CD14-positive monocyte (primary cell): Measurements from ENCODE around the gene GPN1. TPM values are rescaled to one million over a fixed set of nuclear protein-coding genes. Genes with fewer than 3 reads are reported as not detected.

ENCODE experiments used
- DNase-seq, 3 donors: peaks; one replicate each; pipeline ENCODE4 v3.0.0-alpha.2; 2011 to 2022
- H2AFZ ChIP-seq: 2 replicates; pipeline ENCODE4 v1.6.0; 2012; ENCODE audit warnings: mild to moderate bottlenecking, low read depth, low read length, inconsistent platforms; ENCODE audit not compliant: insufficient read depth, poor library complexity, severe bottlenecking
- H3K27ac ChIP-seq, 2 donors: 1 replicate in 1 of 2; 2 replicates in 1 of 2; pipeline ENCODE4 v1.5.1; 2012 to 2013; ENCODE audit warnings: low read length in 2 of 2, control low read depth in 1 of 2, inconsistent platforms in 1 of 2, low read depth in 1 of 2, mild to moderate bottlenecking in 1 of 2
- H3K27me3 ChIP-seq, 2 donors: one replicate each; pipeline versions ENCODE4 v1.6.0 to v1.6.1; 2011 to 2013; ENCODE audit warnings: low read length in 2 of 2; ENCODE audit not compliant: control insufficient read depth in 2 of 2, insufficient read depth in 2 of 2
- H3K36me3 ChIP-seq, 2 donors: replicated peaks in 1 of 2; 1 replicate in 1 of 2; 2 replicates in 1 of 2; pipeline versions ENCODE4 v1.5.1 to v1.6.1; 2012 to 2013; ENCODE audit warnings: low read length in 2 of 2, control low read depth in 1 of 2, inconsistent platforms in 1 of 2, mild to moderate bottlenecking in 1 of 2; ENCODE audit not compliant: insufficient read depth in 2 of 2, control insufficient read depth in 1 of 2
- H3K4me1 ChIP-seq, 2 donors: 1 replicate in 1 of 2; 2 replicates in 1 of 2; pipeline versions ENCODE4 v1.5.1 to v1.6.1; 2012 to 2013; ENCODE audit warnings: low read length in 2 of 2, control low read depth in 1 of 2, inconsistent platforms in 1 of 2, mild to moderate bottlenecking in 1 of 2, moderate library complexity in 1 of 2; ENCODE audit not compliant: insufficient read depth in 2 of 2, control insufficient read depth in 1 of 2
- H3K4me2 ChIP-seq: replicated peaks from 2 replicates; pipeline ENCODE3; 2012; ENCODE audit warnings: low read length, moderate library complexity, mild to moderate bottlenecking; ENCODE audit not compliant: poor library complexity, severe bottlenecking; ENCODE audit errors: extremely low read depth
- H3K4me3 ChIP-seq, 3 experiments: fragments of 200-600 bp in 1 of 3; sonication (generic) in 1 of 3; replicated peaks in 1 of 3; 1 replicate in 2 of 3; 2 replicates in 1 of 3; pipeline ENCODE4 v1.5.1; 2011 to 2013; ENCODE audit warnings: low read length in 3 of 3, mild to moderate bottlenecking in 3 of 3, control low read depth in 2 of 3, low read depth in 2 of 3, inconsistent platforms in 1 of 3, moderate library complexity in 1 of 3
- H3K79me2 ChIP-seq: 2 replicates; pipeline ENCODE4 v1.6.0; 2012; ENCODE audit warnings: mild to moderate bottlenecking, control low read depth, inconsistent platforms, low read length, moderate library complexity; ENCODE audit not compliant: insufficient read depth
- H3K9ac ChIP-seq: 2 replicates; pipeline ENCODE4 v1.6.0; 2017; ENCODE audit warnings: low read length, mild to moderate bottlenecking; ENCODE audit not compliant: insufficient read depth, poor library complexity, severe bottlenecking
- H3K9me3 ChIP-seq, 2 donors: replicated peaks in 1 of 2; 1 replicate in 1 of 2; 2 replicates in 1 of 2; pipeline versions ENCODE4 v1.5.1 to v1.6.1; 2012 to 2013; ENCODE audit warnings: low read length in 2 of 2, control low read depth in 1 of 2; ENCODE audit not compliant: control insufficient read depth in 1 of 2, insufficient read depth in 1 of 2
- H4K20me1 ChIP-seq: 2 replicates; pipeline ENCODE4 v1.6.0; 2012; ENCODE audit warnings: mild to moderate bottlenecking, low read length, control low read depth, moderate library complexity; ENCODE audit not compliant: insufficient read depth
- H3K27ac Mint-ChIP-seq, 7 donors: one replicate each; pipeline ENCODE4 v1.8.0; 2020; ENCODE audit warnings: mild to moderate bottlenecking in 7 of 7, mixed read lengths in 7 of 7, moderate library complexity in 6 of 7, inconsistent platforms in 2 of 7
- H3K27me3 Mint-ChIP-seq, 3 donors: one replicate each; pipeline ENCODE4 v1.8.0; 2021 to 2022; ENCODE audit warnings: low read depth in 3 of 3, mild to moderate bottlenecking in 3 of 3, mixed read lengths in 3 of 3, moderate library complexity in 3 of 3, inconsistent platforms in 1 of 3
- H3K36me3 Mint-ChIP-seq, 2 donors: one replicate each; pipeline ENCODE4 v1.8.0; 2020; ENCODE audit warnings: mixed read lengths in 2 of 2, inconsistent platforms in 1 of 2, mild to moderate bottlenecking in 1 of 2
- H3K4me1 Mint-ChIP-seq: one replicate; pipeline ENCODE4 v1.8.0; 2020; ENCODE audit warnings: mild to moderate bottlenecking, mixed read lengths
- H3K4me3 Mint-ChIP-seq, 2 donors: one replicate each; pipeline ENCODE4 v1.8.0; 2020; ENCODE audit warnings: mild to moderate bottlenecking in 2 of 2, mixed read lengths in 2 of 2, moderate library complexity in 1 of 2
- H3K9me3 Mint-ChIP-seq, 7 donors: one replicate each; pipeline ENCODE4 v1.8.0; 2020 to 2022; ENCODE audit warnings: mixed read lengths in 7 of 7, mild to moderate bottlenecking in 6 of 7, moderate library complexity in 6 of 7, inconsistent platforms in 2 of 7
- WGBS: methylation state at CpG from one replicate; pipeline ENCODE4 v1.1.5; 2013; ENCODE audit warnings: missing lambda C conversion rate; ENCODE audit not compliant: insufficient coverage; 5-methylcytosine and 5-hydroxymethylcytosine counted together
- intact Hi-C, 2 donors: fragments of 100-400 bp; cut with micrococcal nuclease; formaldehyde crosslinking; loops; one replicate each; pipeline versions ENCODE4 v1.15.0 to v1.15.1; 2023
- polyA plus RNA-seq, 3 donors: library from polyadenylated mRNA; depleted of rRNA in 1 of 3; unstranded in 2 of 3; stranded (reverse) in 1 of 3; fragments of 300-500 nt in 2 of 3; fragments of >200 nt in 1 of 3; fragmentation: Illumina TruSeq in 2 of 3; gene quantifications; 1 replicate in 2 of 3; 2 replicates in 1 of 3; pipeline ENCODE4 v1.2.3, GENCODE V29; 2012 to 2021
- TF ChIP-seq, protein P1 (sequence below): fragments of 200-600 bp; IDR thresholded peaks from one replicate; pipeline ENCODE4 v1.8.0; 2022; ENCODE audit warnings: antibody characterized with exemption, mild to moderate bottlenecking

The GPN1 gene
- polyA plus RNA-seq, 3 donors: 16.1 to 49.8 (median 46.8) TPM

DNA sequence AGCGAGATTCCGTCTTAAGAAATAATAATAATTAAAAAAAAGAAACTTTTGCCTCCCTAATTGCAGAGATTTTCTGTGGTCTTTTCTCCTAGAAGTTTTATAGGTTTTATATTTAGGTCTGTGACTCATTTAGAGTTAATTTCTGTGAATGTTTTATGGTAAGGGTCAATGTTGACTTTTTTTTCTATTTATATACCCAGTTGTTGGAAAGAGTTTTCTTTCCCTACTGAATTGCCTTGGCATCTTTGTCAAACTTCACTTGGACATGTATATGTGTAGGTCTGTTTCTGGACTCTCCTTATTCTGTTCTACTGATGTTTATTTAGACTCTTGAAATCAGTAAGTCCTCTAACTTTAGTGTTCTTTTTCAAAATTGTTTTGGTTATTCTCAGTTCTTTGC, 40.5 kb upstream of the GPN1 start:
- H3K79me2 ChIP-seq: peaks cover 99% of the 10 kb centered on the region
- H3K9me3 Mint-ChIP-seq: peaks cover 17 to 23% (median 19%) of the 10 kb centered on the region in 7 donors
- no peak overlapping the region for H3K4me2 ChIP-seq
- peaks cover 29% of the 10 kb centered on the region for H3K4me1 Mint-ChIP-seq
- H3K27ac Mint-ChIP-seq: no peak overlapping the region
- H3K9ac ChIP-seq: no peak overlapping the region
- H4K20me1 ChIP-seq: peaks cover 31% of the 10 kb centered on the region
- H3K4me3 Mint-ChIP-seq: no peak overlapping the region
- WGBS: no CpG with 5 or more reads among the region's 2 CpGs
- peaks cover 0 to 26% of the 10 kb centered on the region in 2 donors for H3K9me3 ChIP-seq
- no peak overlapping the region for H3K4me3 ChIP-seq
- H3K27me3 Mint-ChIP-seq: no peaks in the 10 kb centered on the region
- H3K4me1 ChIP-seq: peaks cover 17 to 21% of the 10 kb centered on the region in 2 donors
- H3K36me3 ChIP-seq: peaks cover 0 to 16% of the 10 kb centered on the region in 2 donors
- intact Hi-C loops: loop anchor here (10.0 kb wide), 2 partner anchors 94 to 164 kb away; partner anchors contain the start of genes NRBP1 (in 2 of the 2), FNDC4 (in 1 of the 2) and GCKR (in 1 of the 2)
- no peak overlapping the region for H2AFZ ChIP-seq
- TF ChIP-seq, protein P1, sequence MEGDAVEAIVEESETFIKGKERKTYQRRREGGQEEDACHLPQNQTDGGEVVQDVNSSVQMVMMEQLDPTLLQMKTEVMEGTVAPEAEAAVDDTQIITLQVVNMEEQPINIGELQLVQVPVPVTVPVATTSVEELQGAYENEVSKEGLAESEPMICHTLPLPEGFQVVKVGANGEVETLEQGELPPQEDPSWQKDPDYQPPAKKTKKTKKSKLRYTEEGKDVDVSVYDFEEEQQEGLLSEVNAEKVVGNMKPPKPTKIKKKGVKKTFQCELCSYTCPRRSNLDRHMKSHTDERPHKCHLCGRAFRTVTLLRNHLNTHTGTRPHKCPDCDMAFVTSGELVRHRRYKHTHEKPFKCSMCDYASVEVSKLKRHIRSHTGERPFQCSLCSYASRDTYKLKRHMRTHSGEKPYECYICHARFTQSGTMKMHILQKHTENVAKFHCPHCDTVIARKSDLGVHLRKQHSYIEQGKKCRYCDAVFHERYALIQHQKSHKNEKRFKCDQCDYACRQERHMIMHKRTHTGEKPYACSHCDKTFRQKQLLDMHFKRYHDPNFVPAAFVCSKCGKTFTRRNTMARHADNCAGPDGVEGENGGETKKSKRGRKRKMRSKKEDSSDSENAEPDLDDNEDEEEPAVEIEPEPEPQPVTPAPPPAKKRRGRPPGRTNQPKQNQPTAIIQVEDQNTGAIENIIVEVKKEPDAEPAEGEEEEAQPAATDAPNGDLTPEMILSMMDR: no peak
- H3K27ac ChIP-seq: no peak overlapping the region
- peaks cover 12 to 35% of the 10 kb centered on the region in 2 donors for H3K36me3 Mint-ChIP-seq
- no peaks in the 10 kb centered on the region for H3K27me3 ChIP-seq
- DNase-seq: no peak

DNA sequence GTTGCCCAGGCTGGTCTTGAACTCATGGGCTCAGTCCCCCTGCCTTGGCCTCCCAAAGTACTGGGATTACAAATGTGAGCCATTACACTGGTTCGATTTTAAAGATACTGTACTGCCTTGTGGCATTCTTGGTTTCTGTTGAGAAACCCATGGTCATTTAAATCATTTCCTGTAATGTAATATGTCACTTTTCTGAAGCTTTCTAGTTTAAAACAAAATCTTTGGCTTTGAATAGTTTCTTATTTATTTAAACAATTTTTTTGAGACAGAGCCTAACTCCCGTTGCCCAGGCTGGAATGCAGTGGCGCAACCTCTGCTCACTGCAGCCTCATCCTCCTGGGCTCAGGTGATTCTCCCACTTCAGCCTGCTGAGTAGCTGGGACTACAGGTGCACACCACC, 37.1 kb upstream of the GPN1 start:
- peaks cover 4 to 8% of the 10 kb centered on the region in 2 donors for H3K4me1 ChIP-seq
- no peak overlapping the region for H3K27ac ChIP-seq
- H3K79me2 ChIP-seq: peaks cover 99% of the 10 kb centered on the region
- intact Hi-C loops: no loop called here
- Mint-ChIP-seq H3K4me3 (no peak overlapping the region), H3K27me3 (no peaks in the 10 kb centered on the region), H3K9me3 (peaks cover 34 to 44% (median 41%) of the 10 kb centered on the region in 7 donors), H3K36me3 (peaks cover 27 to 55% of the 10 kb centered on the region in 2 donors), H3K4me1 (peaks cover 11% of the 10 kb centered on the region), H3K27ac (no peak overlapping the region)
- no peak overlapping the region for H3K9ac ChIP-seq
- peaks cover 15 to 46% of the 10 kb centered on the region in 2 donors for H3K9me3 ChIP-seq
- WGBS: 63% methylated on average over 2 of the region's 3 CpGs
- TF ChIP-seq, protein P1: no peak
- peaks cover 0 to 19% of the 10 kb centered on the region in 2 donors for H3K36me3 ChIP-seq
- peaks cover 47% of the 10 kb centered on the region for H4K20me1 ChIP-seq
- H2AFZ ChIP-seq: no peak overlapping the region
- H3K27me3 ChIP-seq: no peaks in the 10 kb centered on the region
- H3K4me2 ChIP-seq: no peak overlapping the region
- DNase-seq: no peak
- no peak overlapping the region for H3K4me3 ChIP-seq
